A549 (cell line): ENCODE results near the gene ACAA1. TPM values are rescaled to one million over a fixed set of nuclear protein-coding genes. Genes with fewer than 3 reads are reported as not detected.

Experiments
- ATAC-seq, 2 experiments: fragments of 200-7000 bp in 1 of 2; fragments of >200 bp in 1 of 2; cut with Nextera tagmentation in 1 of 2; cut with Tn5 transposase in 1 of 2; 3 replicates each; pipeline versions ENCODE4 v1.8.0 to v1.9.1; 2018 to 2020; ENCODE audit warnings: mild to moderate bottlenecking in 1 of 2, moderate library complexity in 1 of 2
- CTCF ChIA-PET: fragments of 300-600 bp; sonication (Branson Sonifier 250); formaldehyde crosslinking; extraction: SDS; loops from one replicate; lab custom pipeline; 2021; ENCODE audit warnings: antibody characterized with exemption, inconsistent platforms; lab: Yijun Ruan, JAX
- POLR2A ChIA-PET: fragments of 350-600 bp; formaldehyde crosslinking; extraction: SDS; loops from one replicate; lab custom pipeline; 2021; ENCODE audit warnings: antibody characterized with exemption, inconsistent platforms; lab: Yijun Ruan, JAX
- DNase-seq, 2 experiments: peaks; one replicate each; pipeline versions ENCODE4 v3.0.0 to v3.0.0-alpha.2; 2011 to 2016; ENCODE audit warnings: low read depth in 1 of 2, low spot score in 1 of 2
- FAIRE-seq: peaks from 2 replicates; lab custom pipeline; 2011; peaks lifted over from hg19 to GRCh38; lab: Jason Lieb, UNC
- H3K27ac ChIP-seq, 2 experiments: fragments of >200 bp; sonication (Bioruptor Twin); formaldehyde crosslinking; 3 replicates each; pipeline ENCODE4 v1.5.1; 2016 to 2017
- H3K4me1 ChIP-seq: fragments of >200 bp; sonication (Bioruptor Twin); formaldehyde crosslinking; 3 replicates; pipeline ENCODE4 v1.6.1; 2016
- H3K4me2 ChIP-seq: fragments of >200 bp; sonication (Bioruptor Twin); formaldehyde crosslinking; 3 replicates; pipeline ENCODE4 v1.6.1; 2016
- H3K4me3 ChIP-seq: fragments of >200 bp; sonication (Bioruptor Twin); formaldehyde crosslinking; 3 replicates; pipeline ENCODE4 v1.5.1; 2016
- H3K9me3 ChIP-seq: fragments of >200 bp; sonication (Bioruptor Twin); formaldehyde crosslinking; 3 replicates; pipeline ENCODE4 v1.6.1; 2016
- BHLHE40 ChIP-seq: IDR thresholded peaks from 2 replicates; pipeline ENCODE4 v1.6.1; 2012; ENCODE audit warnings: low read depth, low read length, inconsistent platforms
- CBX2 ChIP-seq: fragments of 200-600 bp; sonication (generic); IDR thresholded peaks from 2 replicates; pipeline ENCODE4 v1.6.1; 2016; ENCODE audit warnings: low read depth, mild to moderate bottlenecking, borderline replicate concordance
- CEBPB ChIP-seq, 2 experiments: fragments of >200 bp in 1 of 2; sonication (Bioruptor Twin) in 1 of 2; formaldehyde crosslinking in 1 of 2; IDR thresholded peaks; 2 replicates each; pipeline ENCODE4 v1.6.1; 2012 to 2016
- CHD2 ChIP-seq: fragments of 150-350 bp; IDR thresholded peaks from 2 replicates; pipeline ENCODE4 v1.6.1; 2014; ENCODE audit warnings: low read length; ENCODE audit not compliant: partially characterized antibody
- CHD4 ChIP-seq: fragments of 200-600 bp; sonication (generic); IDR thresholded peaks from 2 replicates; pipeline ENCODE4 v1.6.1; 2016; ENCODE audit warnings: antibody characterized with exemption, mild to moderate bottlenecking, borderline replicate concordance
- E2F6 ChIP-seq: IDR thresholded peaks from 2 replicates; pipeline ENCODE4 v1.6.1; 2012; ENCODE audit warnings: low read depth, borderline replicate concordance
- EHF ChIP-seq: fragments of 250-450 bp; sonication (Bioruptor Pico); IDR thresholded peaks from 2 replicates; pipeline ENCODE4 v1.5.0; 2020; ENCODE audit warnings: mild to moderate bottlenecking
- EHMT2 ChIP-seq: fragments of 200-600 bp; sonication (generic); IDR thresholded peaks from 2 replicates; pipeline ENCODE4 v1.6.1; 2016; ENCODE audit warnings: antibody characterized with exemption, low read depth, mild to moderate bottlenecking, moderate library complexity
- FOSL2 ChIP-seq, 2 experiments: fragments of 450-650 bp in 1 of 2; fragments of >200 bp in 1 of 2; sonication (Bioruptor Twin) in 1 of 2; formaldehyde crosslinking; IDR thresholded peaks; 2 replicates each; pipeline versions ENCODE4 v1.5.0 to v1.6.1; 2016 to 2020; ENCODE audit warnings: mild to moderate bottlenecking in 1 of 2, moderate library complexity in 1 of 2
- GATA3 ChIP-seq: IDR thresholded peaks from 2 replicates; pipeline ENCODE4 v1.6.1; 2012; ENCODE audit warnings: borderline replicate concordance
- HEYL ChIP-seq: fragments of 250-450 bp; sonication (Bioruptor Pico); IDR thresholded peaks from 2 replicates; pipeline ENCODE4 v1.8.0; 2021; ENCODE audit warnings: mild to moderate bottlenecking, moderate library complexity
- HOXA7 ChIP-seq: fragments of 250-450 bp; sonication (Bioruptor Pico); IDR thresholded peaks from 2 replicates; pipeline ENCODE4 v1.5.0; 2020; ENCODE audit warnings: mild to moderate bottlenecking, moderate library complexity
- JUN ChIP-seq, 2 experiments: fragments of >200 bp; sonication (Bioruptor Twin); formaldehyde crosslinking; IDR thresholded peaks; 2 replicates in 1 of 2; 3 replicates in 1 of 2; pipeline ENCODE4 v1.6.1; 2016 to 2017
- JUNB ChIP-seq: fragments of >200 bp; sonication (Bioruptor Twin); formaldehyde crosslinking; IDR thresholded peaks from 2 replicates; pipeline ENCODE4 v1.6.1; 2016
- KDM1A ChIP-seq: fragments of 200-600 bp; sonication (generic); IDR thresholded peaks from 2 replicates; pipeline ENCODE4 v1.6.1; 2016; ENCODE audit warnings: low read depth, mild to moderate bottlenecking
- KDM5A ChIP-seq: fragments of 200-600 bp; sonication (generic); IDR thresholded peaks from 2 replicates; pipeline ENCODE4 v1.6.1; 2016; ENCODE audit warnings: antibody characterized with exemption, mild to moderate bottlenecking
- MAX ChIP-seq: IDR thresholded peaks from 2 replicates; pipeline ENCODE4 v1.6.1; 2012
- NFE2L2 ChIP-seq: fragments of 150-350 bp; conservative IDR thresholded peaks from 2 replicates; pipeline ENCODE4 v1.6.1; 2014; ENCODE audit warnings: low read length
- PBX3 ChIP-seq: IDR thresholded peaks from 2 replicates; pipeline ENCODE4 v1.6.1; 2012
- POLR2AphosphoS2 ChIP-seq: conservative IDR thresholded peaks from 2 replicates; pipeline ENCODE4 v1.6.1; 2012; ENCODE audit warnings: low read length, improper control_type of control experiment, inconsistent platforms
- RNF2 ChIP-seq: fragments of 200-600 bp; sonication (generic); IDR thresholded peaks from 2 replicates; pipeline ENCODE4 v1.6.1; 2016; ENCODE audit warnings: low read depth, mild to moderate bottlenecking, antibody characterized with exemption, moderate library complexity, borderline replicate concordance
- SMC3 ChIP-seq: fragments of >200 bp; sonication (Bioruptor Twin); formaldehyde crosslinking; IDR thresholded peaks from 3 replicates; pipeline ENCODE4 v1.6.1; 2018; ENCODE audit warnings: inconsistent platforms
- SREBF2 ChIP-seq: fragments of 450-650 bp; IDR thresholded peaks from 2 replicates; pipeline ENCODE4 v1.6.1; 2014; ENCODE audit warnings: mild to moderate bottlenecking, moderate library complexity
- TFCP2L1 ChIP-seq: fragments of 250-450 bp; sonication (Bioruptor Pico); IDR thresholded peaks from 2 replicates; pipeline ENCODE4 v1.5.0; 2021; ENCODE audit warnings: mild to moderate bottlenecking
- USF2 ChIP-seq: fragments of 450-650 bp; IDR thresholded peaks from 2 replicates; pipeline ENCODE4 v1.6.1; 2014; ENCODE audit warnings: antibody characterized with exemption
- ZFP36 ChIP-seq: fragments of 450-650 bp; IDR thresholded peaks from 2 replicates; pipeline ENCODE4 v1.6.1; 2014; ENCODE audit warnings: borderline replicate concordance; ENCODE audit not compliant: partially characterized antibody
- ZNF302 ChIP-seq: fragments of 250-450 bp; sonication (Bioruptor Pico); IDR thresholded peaks from 2 replicates; pipeline ENCODE4 v1.9.0; 2021; ENCODE audit warnings: inconsistent platforms, mild to moderate bottlenecking, moderate library complexity
- ZSCAN20 ChIP-seq: fragments of 250-450 bp; sonication (Bioruptor Pico); IDR thresholded peaks from 2 replicates; pipeline ENCODE4 v1.8.0; 2022; ENCODE audit warnings: mild to moderate bottlenecking, moderate library complexity
- WGBS: methylation state at CpG from one replicate; pipeline ENCODE4 v1.1.6; 2017; ENCODE audit errors: missing lambda C conversion rate; 5-methylcytosine and 5-hydroxymethylcytosine counted together
- polyA plus RNA-seq, 4 experiments: library from polyadenylated mRNA; depleted of rRNA in 3 of 4; stranded (reverse); fragments of >200 nt; fragmentation: RNase III in 1 of 4; extraction: RNeasy Plus Mini Kit Qiagen cat#74134 plus additional on column Dnase treatment in 1 of 4; gene quantifications; 2 replicates in 3 of 4; 3 replicates in 1 of 4; pipeline ENCODE4 v1.2.3, GENCODE V29; 2011 to 2017

ACAA1 gene
- polyA plus RNA-seq, 2 of the 4 experiments (the other 2 are of a cell fraction), result 36.8 to 53.2 TPM

DNA sequence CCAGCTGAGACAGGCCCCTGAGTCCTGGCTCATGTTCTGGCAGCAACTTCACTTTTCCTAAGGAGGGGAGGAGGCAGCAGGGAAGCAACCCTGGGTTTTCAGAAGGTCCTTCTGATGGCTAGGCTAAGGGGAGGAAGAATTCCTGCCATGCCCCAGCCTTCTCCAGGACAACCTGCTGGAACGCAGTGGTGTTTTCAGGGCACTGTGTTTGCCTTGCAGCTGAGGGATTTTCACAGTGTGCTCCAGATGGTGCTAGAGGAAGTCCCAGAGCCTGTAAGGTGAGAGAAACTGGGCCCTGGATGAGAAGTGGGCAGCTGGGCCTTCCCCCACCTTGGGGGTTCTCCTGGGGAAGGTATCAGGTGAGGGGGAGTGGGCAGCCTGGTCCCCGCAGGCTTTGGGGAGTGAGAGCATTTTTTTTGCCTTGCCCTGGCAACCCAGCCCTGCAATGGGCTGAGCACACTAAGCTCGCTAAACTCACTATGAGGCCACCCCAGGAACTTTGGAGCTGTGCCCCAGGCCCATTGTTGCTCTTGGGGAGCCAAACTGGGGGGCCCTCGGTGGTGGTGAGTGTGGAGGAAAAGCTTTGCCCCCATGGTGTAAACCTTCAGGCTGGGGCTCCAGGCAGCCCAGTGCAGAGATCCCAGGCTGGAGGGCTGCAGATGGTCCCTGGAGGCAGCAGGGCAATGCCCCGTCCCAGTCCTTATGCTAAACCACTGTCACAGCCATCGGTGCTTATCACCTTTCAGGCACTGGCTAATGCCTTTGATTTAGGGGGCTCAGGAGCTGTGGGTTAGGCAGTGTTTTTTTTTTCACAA, 41.1 kb downstream of the ACAA1 start:
- DNase-seq, result no peak
- H3K4me3 ChIP-seq, result no peak overlapping the region
- TF ChIP-seq SMC3 (no peak), NFE2L2 (no peak), CBX2 (no peak), BHLHE40 (no peak), E2F6 (no peak), HOXA7 (CRISPR knock-in tag) (no peak), JUN (IDR thresholded peaks at IDR 0.05) (no peak), KDM1A (no peak), SREBF2 (no peak), JUNB (no peak), ZNF302 (CRISPR knock-in tag) (no peak)
- H3K9me3 ChIP-seq, result no peaks in the 10 kb centered on the region
- H3K4me1 ChIP-seq, result no peaks in the 10 kb centered on the region
- no peak overlapping the region for H3K4me2 ChIP-seq
- ChIA-PET POLR2A (no interaction called here), CTCF (interaction anchor here (1.2 kb wide), 1 partner anchor 22 kb away, joined by 4 read pairs; no protein-coding TSS in a partner anchor)
- no peak for ATAC-seq
- H3K27ac ChIP-seq, result no peak overlapping the region
- WGBS, result 54% methylated on average over 6 of the region's 6 CpGs
- no peak for FAIRE-seq

- ChIA-PET POLR2A (no interaction called here), CTCF (interaction anchor here (0.6 kb wide), 1 partner anchor 240 kb away, joined by 3 read pairs; no protein-coding TSS in a partner anchor)
- no peak for FAIRE-seq
- Histone ChIP-seq H3K4me1 (no peaks in the 10 kb centered on the region), H3K27ac (no peak overlapping the region), H3K9me3 (no peaks in the 10 kb centered on the region), H3K4me3 (no peak overlapping the region), H3K4me2 (no peak overlapping the region)
- TF ChIP-seq MAX (no peak), CEBPB (IDR thresholded peaks at IDR 0.05) (no peak), ZSCAN20 (CRISPR knock-in tag) (no peak), ZFP36 (no peak), CHD2 (no peak), TFCP2L1 (CRISPR knock-in tag) (no peak), POLR2AphosphoS2 (no peak), KDM1A (no peak), HEYL (no peak), EHF (no peak), GATA3 (no peak), RNF2 (no peak), KDM5A (no peak), PBX3 (no peak), EHMT2 (no peak), USF2 (no peak), FOSL2 (IDR thresholded peaks at IDR 0.05) (no peak), FOSL2 (CRISPR knock-in tag; IDR thresholded peaks at IDR 0.05) (no peak), CHD4 (no peak)
- DNase-seq, result no peak
- WGBS, result 45% methylated on average over 2 of the region's 3 CpGs
- no peak for ATAC-seq
These were observed 41.9 kb downstream of the ACAA1 start for GRCh38 chr3:38094999-38095398.
